Measurements from ENCODE around the gene DPEP1.

DNA sequence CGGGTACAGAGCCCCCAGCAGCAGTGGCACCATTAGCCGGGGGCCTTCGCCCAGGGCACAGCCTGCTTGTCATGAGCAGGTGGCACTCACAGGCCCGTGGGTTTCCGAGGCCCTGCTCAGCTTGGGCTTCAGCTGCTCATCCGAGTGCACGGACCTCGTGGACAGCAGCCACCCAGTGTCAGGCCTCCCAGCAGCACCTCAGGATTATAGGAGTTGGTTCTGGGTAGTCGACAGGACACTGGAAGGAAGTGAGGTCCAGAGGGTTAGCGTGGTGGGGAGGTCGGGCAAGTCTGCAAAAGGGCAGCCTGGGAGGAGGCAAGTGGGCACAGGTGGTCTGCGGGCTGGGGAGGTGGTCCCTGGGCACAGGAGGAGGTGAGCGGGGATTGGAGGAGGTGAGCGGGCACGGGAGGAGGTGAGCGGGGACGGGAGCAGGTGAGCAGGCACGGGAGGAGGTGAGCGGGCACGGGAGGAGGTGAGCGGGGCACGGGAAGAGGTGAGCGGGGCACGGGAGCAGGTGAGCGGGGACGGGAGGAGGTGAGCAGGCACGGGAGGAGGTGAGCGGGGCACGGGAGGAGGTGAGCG is 43.0 kb upstream of the DPEP1 start:
- TF ChIP-seq, protein P1, sequence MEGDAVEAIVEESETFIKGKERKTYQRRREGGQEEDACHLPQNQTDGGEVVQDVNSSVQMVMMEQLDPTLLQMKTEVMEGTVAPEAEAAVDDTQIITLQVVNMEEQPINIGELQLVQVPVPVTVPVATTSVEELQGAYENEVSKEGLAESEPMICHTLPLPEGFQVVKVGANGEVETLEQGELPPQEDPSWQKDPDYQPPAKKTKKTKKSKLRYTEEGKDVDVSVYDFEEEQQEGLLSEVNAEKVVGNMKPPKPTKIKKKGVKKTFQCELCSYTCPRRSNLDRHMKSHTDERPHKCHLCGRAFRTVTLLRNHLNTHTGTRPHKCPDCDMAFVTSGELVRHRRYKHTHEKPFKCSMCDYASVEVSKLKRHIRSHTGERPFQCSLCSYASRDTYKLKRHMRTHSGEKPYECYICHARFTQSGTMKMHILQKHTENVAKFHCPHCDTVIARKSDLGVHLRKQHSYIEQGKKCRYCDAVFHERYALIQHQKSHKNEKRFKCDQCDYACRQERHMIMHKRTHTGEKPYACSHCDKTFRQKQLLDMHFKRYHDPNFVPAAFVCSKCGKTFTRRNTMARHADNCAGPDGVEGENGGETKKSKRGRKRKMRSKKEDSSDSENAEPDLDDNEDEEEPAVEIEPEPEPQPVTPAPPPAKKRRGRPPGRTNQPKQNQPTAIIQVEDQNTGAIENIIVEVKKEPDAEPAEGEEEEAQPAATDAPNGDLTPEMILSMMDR (IDR thresholded peaks at IDR 0.05; ENCODE audit: low read depth, low read length): no peak
- TF ChIP-seq MAX (IDR thresholded peaks at IDR 0.05; ENCODE audit: low read depth, low read length) (no peak), POLR2A (IDR thresholded peaks at IDR 0.05; ENCODE audit: extremely low read depth, insufficient read length) (no peak)
